HEK293T (cell line): ENCODE results near the gene RNF32.

ENCODE experiments used
- SUZ12 ChIP-seq: fragments of 450-650 bp; IDR thresholded peaks from 2 replicates; pipeline ENCODE4 v1.6.1; 2016; ENCODE audit warnings: mild to moderate bottlenecking
- ZNF384 ChIP-seq: fragments of 450-650 bp; IDR thresholded peaks from 2 replicates; pipeline ENCODE4 v1.6.1; 2016

GRCh38 chr7:156625580-156625979 is 15.0 kb upstream of the RNF32 start:
- TF ChIP-seq ZNF384 (no peak), SUZ12 (no peak)
